IMR-90 (cell line): ENCODE results near the gene CNGB1.

Source experiments
- MXI1 ChIP-seq: IDR thresholded peaks from 2 replicates; pipeline ENCODE4 v1.6.1; 2012; ENCODE audit warnings: low read depth, mild to moderate bottlenecking, low read length, moderate library complexity, borderline replicate concordance
- RFX5 ChIP-seq: IDR thresholded peaks from 2 replicates; pipeline ENCODE4 v1.8.0; 2012; ENCODE audit warnings: low read depth, mild to moderate bottlenecking, low read length, moderate library complexity

DNA sequence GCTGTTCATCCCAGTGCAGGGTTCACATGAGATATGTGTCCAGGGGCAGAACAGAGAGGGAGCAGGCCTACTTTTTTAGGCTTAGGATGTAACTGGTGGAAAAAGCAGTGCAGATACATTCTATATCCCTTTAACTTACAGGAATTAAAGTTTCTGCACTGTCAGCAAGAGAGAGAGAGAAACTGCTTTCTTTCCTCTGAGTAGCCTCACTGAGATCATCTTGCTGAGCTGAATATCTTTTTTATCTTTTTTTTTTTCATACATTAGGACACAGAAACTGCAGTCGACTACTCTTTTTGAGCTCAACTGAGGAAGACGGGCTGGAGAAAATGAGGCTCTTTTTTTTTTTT is 50.1 kb downstream of the CNGB1 start:
- TF ChIP-seq MXI1 = no peak
- no peak for TF ChIP-seq RFX5
